GM10266 (cell line): ENCODE measurements around the gene SFTA2.

Source experiments
- DNase-seq: peaks from one replicate; pipeline ENCODE4 v3.0.0; 2012; ENCODE audit errors: extremely low spot score
- CTCF ChIP-seq: IDR thresholded peaks from 2 replicates; pipeline ENCODE4 v1.5.1; 2012; ENCODE audit warnings: mild to moderate bottlenecking, low read depth; ENCODE audit not compliant: control insufficient read depth, insufficient read depth; ENCODE audit errors: missing control alignments

The SFTA2 gene

GRCh38 chr6:30889921-30890645 lies 41.9 kb downstream of the SFTA2 start:
- DNase-seq, result peak; percentile 27
- no peak for TF ChIP-seq CTCF

GRCh38 chr6:30889496-30889885 lies 42.5 kb downstream of the SFTA2 start:
- TF ChIP-seq CTCF, result no peak

GRCh38 chr6:30888816-30889495 lies 43.0 kb downstream of the SFTA2 start:
- TF ChIP-seq CTCF, result no peak

More at GRCh38 chr6:30889496-30889885, 42.5 kb downstream of the SFTA2 start:
- DNase-seq, result no peak

GRCh38 chr6:30887901-30888815 lies 43.8 kb downstream of the SFTA2 start:
- DNase-seq, result peak; percentile 2
- TF ChIP-seq CTCF, result no peak

More at GRCh38 chr6:30888816-30889495, 43.0 kb downstream of the SFTA2 start:
- DNase-seq, result peak; percentile 4

GRCh38 chr6:30886897-30887255 lies 45.1 kb downstream of the SFTA2 start:
- peak; percentile 9 for DNase-seq
- TF ChIP-seq CTCF, result no peak

GRCh38 chr6:30885999-30886896 lies 45.7 kb downstream of the SFTA2 start:
- peak; percentile 35 for DNase-seq
- no peak for TF ChIP-seq CTCF
